PC-9 (cell line): ENCODE measurements around the gene SEMA6C. TPM values are rescaled to one million over a fixed set of nuclear protein-coding genes. Genes with fewer than 3 reads are reported as not detected.

ENCODE experiments used
- BruUV-seq: library from RNA; stranded (reverse); fragments of 400-500 nt; replicated peaks from 2 replicates; lab custom pipeline; 2021; lab: Mats Ljungman, UMichigan
- CTCF ChIA-PET: fragments of 300-600 bp; sonication (Branson Sonifier 250); formaldehyde crosslinking; loops from one replicate; lab custom pipeline; 2022; ENCODE audit warnings: antibody characterized with exemption; lab: Charles Lee
- POLR2A ChIA-PET: fragments of 300-600 bp; sonication (Branson Sonifier 250); formaldehyde crosslinking; loops from one replicate; lab custom pipeline; 2022; ENCODE audit warnings: antibody characterized with exemption; ENCODE audit not compliant: unreplicated experiment; lab: Charles Lee
- DNase-seq, 2 experiments: peaks; one replicate each; pipeline versions ENCODE4 v3.0.0 to v3.0.0-alpha.2; 2015 to 2022; ENCODE audit warnings: mixed read lengths in 1 of 2
- H2AFZ ChIP-seq: fragments of 200-600 bp; sonication (generic); 2 replicates; pipeline ENCODE4 v1.8.1; 2017; ENCODE audit warnings: antibody characterized with exemption
- H3F3A ChIP-seq: fragments of 200-600 bp; sonication (generic); 2 replicates; pipeline ENCODE4 v1.8.1; 2017; ENCODE audit warnings: antibody characterized with exemption, mild to moderate bottlenecking, low read depth; ENCODE audit not compliant: insufficient read depth
- H3K27ac ChIP-seq: fragments of 200-600 bp; sonication (generic); 2 replicates; pipeline ENCODE4 v1.6.1; 2016; ENCODE audit warnings: mixed run types
- H3K27me3 ChIP-seq: fragments of 200-600 bp; sonication (generic); 2 replicates; pipeline ENCODE4 v1.6.1; 2016; ENCODE audit warnings: low read depth, mixed run types; ENCODE audit not compliant: insufficient read depth
- H3K36me3 ChIP-seq: fragments of 200-600 bp; sonication (generic); 2 replicates; pipeline ENCODE4 v1.6.1; 2016; ENCODE audit warnings: low read depth, mixed run types
- H3K4me1 ChIP-seq: fragments of 200-600 bp; sonication (generic); replicated peaks from 2 replicates; pipeline ENCODE4 v1.6.1; 2016; ENCODE audit warnings: mixed run types; ENCODE audit not compliant: insufficient read depth
- H3K4me2 ChIP-seq: fragments of 200-600 bp; sonication (generic); 2 replicates; pipeline ENCODE4 v1.6.1; 2017; ENCODE audit warnings: mixed run types
- H3K4me3 ChIP-seq: fragments of 200-600 bp; sonication (generic); 2 replicates; pipeline ENCODE4 v1.6.1; 2016; ENCODE audit warnings: mixed run types
- H3K79me2 ChIP-seq: fragments of 200-600 bp; sonication (generic); 2 replicates; pipeline ENCODE4 v1.6.1; 2017; ENCODE audit warnings: low read depth, mixed run types
- H3K9me2 ChIP-seq: fragments of 200-600 bp; sonication (generic); 2 replicates; pipeline ENCODE4 v1.8.1; 2017; ENCODE audit warnings: mild to moderate bottlenecking; ENCODE audit not compliant: insufficient read depth
- H3K9me3 ChIP-seq: fragments of 200-600 bp; sonication (generic); 2 replicates; pipeline ENCODE4 v1.8.1; 2016; ENCODE audit warnings: low read depth; ENCODE audit not compliant: insufficient read depth
- H4K20me1 ChIP-seq: fragments of 200-600 bp; sonication (generic); 2 replicates; pipeline ENCODE4 v1.8.1; 2017; ENCODE audit not compliant: insufficient read depth
- EZH2 ChIP-seq: fragments of 200-600 bp; sonication (generic); IDR thresholded peaks from 2 replicates; pipeline ENCODE4 v1.8.0; 2017; ENCODE audit warnings: antibody characterized with exemption, low read depth
- intact Hi-C: fragments of 100-400 bp; cut with micrococcal nuclease; formaldehyde crosslinking; loops from one replicate; pipeline ENCODE4 v1.10.0; 2022; ENCODE audit not compliant: unreplicated experiment
- total RNA-seq: library from RNA; stranded (reverse); gene quantifications from 2 replicates; pipeline ENCODE4 v1.2.3, GENCODE V29; 2021
- TF ChIP-seq, protein P1 (sequence below): fragments of 200-600 bp; sonication (generic); conservative IDR thresholded peaks from 2 replicates; pipeline ENCODE4 v1.6.1; 2017; ENCODE audit warnings: mixed run types, antibody characterized with exemption, mild to moderate bottlenecking, moderate library complexity

Gene SEMA6C
- total RNA-seq, 1 experiment from 2014 or later: 5.6 TPM

DNA sequence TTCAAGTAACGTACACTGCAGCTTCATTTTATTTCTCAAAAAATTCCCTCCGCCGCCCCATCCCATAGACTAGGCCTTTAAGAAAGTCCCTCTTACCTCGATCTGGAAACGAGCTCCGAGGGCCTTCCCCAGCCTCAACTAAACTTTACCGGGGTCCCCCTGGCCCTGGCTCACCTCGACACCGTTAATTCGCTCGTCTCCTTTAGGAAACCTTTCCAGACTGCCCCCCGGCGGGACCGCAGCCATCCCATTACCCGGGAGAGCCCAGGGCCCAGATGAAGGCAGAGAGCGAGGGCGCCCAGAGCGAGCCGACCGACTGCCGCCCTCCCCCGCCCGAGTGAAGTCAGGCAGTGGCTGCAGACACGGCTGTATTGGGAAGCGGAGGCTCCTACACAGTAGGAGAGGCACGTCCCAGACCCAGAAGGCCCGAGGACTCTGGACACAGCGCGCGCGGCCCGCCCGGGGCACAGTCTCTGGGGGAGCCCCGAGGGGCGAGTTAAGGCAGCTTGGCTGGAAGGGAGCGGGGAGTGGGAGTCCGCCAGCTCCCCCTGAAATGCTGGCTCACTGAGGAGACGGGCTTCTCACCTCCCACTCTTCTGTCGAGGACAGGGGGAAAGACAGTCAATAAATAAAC is 14.6 kb downstream of the SEMA6C start:
- Histone ChIP-seq H3K4me1 (no peaks in the 10 kb centered on the region), H3K4me2 (peak overlapping the region; percentile 76), H3K36me3 (no peaks in the 10 kb centered on the region), H3K9me2 (no peaks in the 10 kb centered on the region), H3K79me2 (no peaks in the 10 kb centered on the region), H2AFZ (peak overlapping the region; percentile 72; the same call in 1 of the 2 replicates), H3F3A (peaks cover 14% of the 10 kb centered on the region; the same call in 1 of the 2 replicates), H3K4me3 (peak overlapping the region; percentile 42; the same call in 1 of the 2 replicates), H3K27ac (no peak overlapping the region), H3K9me3 (no peaks in the 10 kb centered on the region), H3K27me3 (peaks cover 18% of the 10 kb centered on the region; the same call in 1 of the 2 replicates), H4K20me1 (no peaks in the 10 kb centered on the region)
- CTCF ChIA-PET: interaction anchor here (0.6 to 2.1 kb wide), 3 partner anchors 10 to 61 kb away, joined by 3 to 10 read pairs (median 3); no protein-coding TSS in a partner anchor
- no TSS peak for BruUV-seq
- intact Hi-C loops: no loop called here
- TF ChIP-seq, protein P1, sequence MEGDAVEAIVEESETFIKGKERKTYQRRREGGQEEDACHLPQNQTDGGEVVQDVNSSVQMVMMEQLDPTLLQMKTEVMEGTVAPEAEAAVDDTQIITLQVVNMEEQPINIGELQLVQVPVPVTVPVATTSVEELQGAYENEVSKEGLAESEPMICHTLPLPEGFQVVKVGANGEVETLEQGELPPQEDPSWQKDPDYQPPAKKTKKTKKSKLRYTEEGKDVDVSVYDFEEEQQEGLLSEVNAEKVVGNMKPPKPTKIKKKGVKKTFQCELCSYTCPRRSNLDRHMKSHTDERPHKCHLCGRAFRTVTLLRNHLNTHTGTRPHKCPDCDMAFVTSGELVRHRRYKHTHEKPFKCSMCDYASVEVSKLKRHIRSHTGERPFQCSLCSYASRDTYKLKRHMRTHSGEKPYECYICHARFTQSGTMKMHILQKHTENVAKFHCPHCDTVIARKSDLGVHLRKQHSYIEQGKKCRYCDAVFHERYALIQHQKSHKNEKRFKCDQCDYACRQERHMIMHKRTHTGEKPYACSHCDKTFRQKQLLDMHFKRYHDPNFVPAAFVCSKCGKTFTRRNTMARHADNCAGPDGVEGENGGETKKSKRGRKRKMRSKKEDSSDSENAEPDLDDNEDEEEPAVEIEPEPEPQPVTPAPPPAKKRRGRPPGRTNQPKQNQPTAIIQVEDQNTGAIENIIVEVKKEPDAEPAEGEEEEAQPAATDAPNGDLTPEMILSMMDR: no peak
- TF ChIP-seq EZH2: no peak
- DNase-seq: no peak
- POLR2A ChIA-PET: interaction anchor here (0.6 to 0.7 kb wide), 5 partner anchors 10 to 1974 kb away, joined by 3 to 4 read pairs (median 3); no protein-coding TSS in a partner anchor

GRCh38 chr1:151130987-151131586 is 15.3 kb downstream of the SEMA6C start:
- intact Hi-C loops: no loop called here
- Histone ChIP-seq H3K4me1 (no peaks in the 10 kb centered on the region), H3K9me3 (no peaks in the 10 kb centered on the region), H3K9me2 (no peaks in the 10 kb centered on the region), H3F3A (peaks cover 14% of the 10 kb centered on the region; the same call in 1 of the 2 replicates), H3K79me2 (no peaks in the 10 kb centered on the region), H3K27me3 (peaks cover 18% of the 10 kb centered on the region; the same call in 1 of the 2 replicates), H3K4me2 (peak overlapping the region; percentile 76), H4K20me1 (no peaks in the 10 kb centered on the region), H3K4me3 (peak overlapping the region; percentile 42; the same call in 1 of the 2 replicates), H3K36me3 (no peaks in the 10 kb centered on the region), H2AFZ (peak overlapping the region; percentile 72), H3K27ac (no peak overlapping the region)
- TF ChIP-seq EZH2: no peak
- TF ChIP-seq, protein P1: no peak
- no TSS peak for BruUV-seq
- POLR2A ChIA-PET: interaction anchor here (0.6 to 0.7 kb wide), 5 partner anchors 11 to 1975 kb away, joined by 3 to 4 read pairs (median 3); no protein-coding TSS in a partner anchor
- CTCF ChIA-PET: interaction anchor here (0.6 to 2.1 kb wide), 4 partner anchors 11 to 546 kb away, joined by 3 to 10 read pairs (median 3); no protein-coding TSS in a partner anchor
- DNase-seq: peak; percentile 64 to 84

DNA sequence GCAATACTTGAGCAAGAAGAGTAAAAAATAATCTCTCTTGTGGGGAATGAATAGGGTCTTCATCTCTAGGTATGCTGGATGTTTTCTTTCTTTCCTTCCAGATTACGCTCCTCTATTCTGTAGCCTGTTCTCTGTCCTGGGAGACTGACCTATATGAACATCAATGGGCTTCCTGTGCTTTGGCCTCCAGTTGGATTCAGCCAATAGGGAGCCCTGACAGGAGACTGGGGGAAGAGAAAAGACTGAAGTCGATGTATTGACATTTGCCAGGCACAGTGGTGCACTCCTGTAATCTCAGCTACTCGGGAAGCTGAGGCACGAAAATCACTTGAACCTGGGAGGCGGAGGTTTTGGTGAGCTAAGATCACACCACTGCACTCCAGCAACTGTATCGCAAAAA is 17.6 kb downstream of the SEMA6C start:
- H3K9me3 ChIP-seq: no peaks in the 10 kb centered on the region
- no peak for TF ChIP-seq EZH2
- TF ChIP-seq, protein P1: no peak
- H3K4me3 ChIP-seq: no peak overlapping the region
- peaks cover 18% of the 10 kb centered on the region; the same call in 1 of the 2 replicates for H3K27me3 ChIP-seq
- no peaks in the 10 kb centered on the region; the same call in 1 of the 2 replicates for H4K20me1 ChIP-seq
- H3F3A ChIP-seq: peaks cover 14% of the 10 kb centered on the region; the same call in 1 of the 2 replicates
- no peaks in the 10 kb centered on the region for H3K36me3 ChIP-seq
- no peak for DNase-seq
- no TSS peak for BruUV-seq
- CTCF ChIA-PET: no interaction called here
- H3K79me2 ChIP-seq: no peaks in the 10 kb centered on the region
- H3K4me2 ChIP-seq: no peak overlapping the region
- no peak overlapping the region for H2AFZ ChIP-seq
- H3K4me1 ChIP-seq: no peaks in the 10 kb centered on the region
- intact Hi-C loops: no loop called here
- POLR2A ChIA-PET: no interaction called here
- no peak overlapping the region for H3K27ac ChIP-seq
- H3K9me2 ChIP-seq: no peaks in the 10 kb centered on the region
